UCSD-AML1 (cell line): ENCODE results near the gene IL17RB.

Source experiments
- DNase-seq: peaks from one replicate; lab custom pipeline; 2025; ENCODE audit not compliant: unreplicated experiment; lab: John Stamatoyannopoulos, UW

IL17RB gene

GRCh38 chr3:53811143-53811927, 35.0 kb upstream of the IL17RB start:
- no peak for DNase-seq

- no peak for DNase-seq
These were observed 33.9 kb upstream of the IL17RB start for GRCh38 chr3:53812434-53812833.

GRCh38 chr3:53813229-53813628, 33.1 kb upstream of the IL17RB start:
- no peak for DNase-seq

GRCh38 chr3:53813876-53814275, 32.5 kb upstream of the IL17RB start:
- no peak for DNase-seq

DNA sequence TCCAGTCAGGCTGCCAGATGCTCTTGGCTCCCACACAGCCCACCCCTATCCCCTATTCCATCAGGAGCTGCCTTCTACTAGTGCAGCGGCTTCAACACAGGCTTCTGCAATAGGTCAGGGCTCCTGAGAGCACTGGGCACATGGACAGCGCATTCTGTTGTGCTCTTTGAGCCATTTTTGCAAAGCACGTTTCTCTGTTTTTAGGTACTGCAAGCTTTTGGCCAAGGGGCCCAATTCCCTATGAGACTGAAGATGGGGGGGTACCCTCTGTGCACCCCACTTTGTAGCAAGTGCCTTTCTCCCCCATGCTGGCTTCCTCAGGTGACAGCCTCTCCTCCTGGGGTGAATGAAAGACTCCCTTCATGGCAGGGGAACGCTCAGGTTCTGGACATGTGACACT, 31.3 kb upstream of the IL17RB start:
- no peak for DNase-seq

- no peak for DNase-seq
These were observed 30.7 kb upstream of the IL17RB start for GRCh38 chr3:53815651-53816050.

GRCh38 chr3:53816425-53816824, 29.9 kb upstream of the IL17RB start:
- DNase-seq: no peak

- no peak for DNase-seq
These were observed 29.2 kb upstream of the IL17RB start for GRCh38 chr3:53817211-53817610.

GRCh38 chr3:53817809-53818208, 28.6 kb upstream of the IL17RB start:
- no peak for DNase-seq

- DNase-seq: no peak
These were observed 27.9 kb upstream of the IL17RB start for GRCh38 chr3:53818221-53819162.

DNA sequence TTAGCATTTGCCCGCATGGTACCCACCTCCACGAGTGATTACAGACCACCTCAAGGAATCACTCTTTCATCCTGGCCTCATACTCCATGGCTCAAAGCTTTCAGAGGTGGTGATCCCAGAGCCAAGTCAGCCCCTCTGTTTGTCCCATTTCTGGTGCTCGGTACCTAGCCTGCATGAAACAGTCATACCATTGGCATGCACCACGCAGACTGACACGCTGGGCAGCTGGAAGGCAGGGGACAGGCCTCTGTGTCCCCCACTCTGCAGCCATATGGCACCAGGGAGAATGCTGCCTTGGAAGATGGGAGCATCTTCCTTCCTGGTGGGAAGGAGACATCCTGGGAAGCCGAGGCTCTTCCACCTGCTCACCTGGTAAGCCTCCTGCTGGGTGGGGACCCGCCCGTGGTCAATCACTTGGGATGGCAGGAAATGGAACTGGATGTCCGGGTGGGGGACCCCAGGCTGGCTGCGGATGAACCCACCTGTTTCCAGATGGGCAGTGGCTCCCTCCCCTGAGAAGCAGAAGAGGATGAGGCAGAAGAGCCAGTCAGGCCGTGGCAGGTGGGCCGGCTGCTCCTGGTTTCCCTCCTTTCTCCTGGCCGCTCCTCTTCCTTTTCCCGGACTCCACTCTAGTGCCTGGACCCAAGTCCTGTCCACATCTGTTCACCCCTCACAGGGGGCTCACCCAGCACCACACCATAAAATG, 27.1 kb upstream of the IL17RB start:
- DNase-seq: no peak

DNA sequence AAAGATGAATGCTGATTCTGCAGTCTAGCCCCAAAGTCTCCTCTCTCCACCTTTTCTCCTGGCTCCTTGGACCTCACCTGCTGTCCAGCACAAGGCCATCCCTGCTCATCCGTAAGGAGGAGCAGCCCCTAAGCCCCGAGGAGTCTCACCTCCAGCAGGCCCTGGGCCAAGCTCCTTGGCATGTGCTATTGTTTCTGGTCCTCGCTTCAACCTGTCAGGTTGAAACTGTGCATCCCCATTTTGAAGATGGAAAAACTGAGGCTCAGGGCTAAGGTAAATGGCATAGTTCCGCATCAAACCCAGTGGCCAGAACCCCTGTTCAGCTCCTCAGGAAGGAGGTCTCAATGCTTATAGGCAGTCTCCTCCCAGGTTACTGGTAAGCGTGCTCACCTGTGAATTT, 26.3 kb upstream of the IL17RB start:
- no peak for DNase-seq

DNA sequence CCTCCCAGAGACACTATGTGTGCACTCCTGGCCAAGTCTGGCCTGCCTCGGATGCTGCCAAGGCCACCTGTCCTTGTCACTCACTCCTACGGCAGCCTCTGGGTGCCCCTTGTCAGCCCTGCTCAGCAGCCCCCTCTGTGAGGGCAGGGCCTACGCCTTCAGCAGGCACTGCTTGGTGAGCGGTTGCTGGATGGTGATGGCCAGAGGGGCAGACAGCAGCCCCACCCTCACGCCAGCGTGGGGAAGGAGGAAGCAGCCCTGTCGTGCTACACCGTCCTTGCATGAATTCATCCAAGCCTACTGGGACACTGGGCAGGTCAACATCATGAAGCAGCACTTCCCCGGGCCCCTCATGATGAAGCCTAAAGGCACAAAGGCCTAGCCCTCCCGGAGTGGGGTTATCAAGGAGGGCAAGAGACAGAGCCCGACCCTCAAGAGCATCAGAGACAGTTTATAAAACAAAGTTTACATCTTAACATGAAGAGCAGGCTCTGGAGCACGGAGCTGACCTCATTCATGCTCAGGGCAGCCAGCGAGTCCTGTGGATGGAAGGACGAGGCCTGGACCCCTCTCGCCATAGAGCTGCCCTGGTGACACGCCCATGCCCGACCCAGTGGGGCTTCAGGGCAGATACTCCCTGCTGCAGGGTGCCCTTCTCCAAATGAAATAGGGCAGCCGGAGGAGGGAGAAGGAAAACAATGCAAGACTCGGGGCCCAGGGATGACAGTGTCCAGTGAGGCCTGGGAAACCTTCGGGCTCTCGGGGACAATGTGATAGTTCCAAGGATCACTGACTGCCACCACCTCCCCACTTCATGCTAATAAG, 25.4 kb upstream of the IL17RB start:
- DNase-seq: no peak

DNA sequence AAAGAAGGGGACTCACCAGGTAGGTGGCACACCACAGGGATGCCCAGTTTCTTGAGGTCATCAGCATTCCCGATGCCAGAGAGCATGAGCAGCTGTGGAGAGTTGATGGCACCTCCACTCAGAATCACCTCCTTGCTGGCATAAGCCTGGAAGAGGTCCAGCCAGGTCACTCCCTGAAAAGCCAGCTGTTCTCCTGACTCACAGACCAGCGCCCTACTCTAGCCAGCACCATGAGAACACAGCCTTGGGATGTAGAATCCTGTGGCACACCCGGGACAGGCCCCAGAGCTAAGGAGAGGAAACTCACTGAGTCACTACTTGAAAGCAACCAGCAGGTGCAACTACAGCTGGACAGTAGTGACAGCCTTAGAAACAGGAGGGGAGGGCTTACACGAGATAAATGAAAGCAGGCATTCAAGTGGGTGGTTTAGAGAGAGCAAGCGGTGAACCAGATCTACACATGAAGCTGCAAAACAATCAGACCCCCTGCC, 24.7 kb upstream of the IL17RB start:
- no peak for DNase-seq

GRCh38 chr3:53822331-53822741, 24.0 kb upstream of the IL17RB start:
- DNase-seq: no peak

- no peak for DNase-seq
These were observed 23.1 kb upstream of the IL17RB start for GRCh38 chr3:53823026-53823955.

DNA sequence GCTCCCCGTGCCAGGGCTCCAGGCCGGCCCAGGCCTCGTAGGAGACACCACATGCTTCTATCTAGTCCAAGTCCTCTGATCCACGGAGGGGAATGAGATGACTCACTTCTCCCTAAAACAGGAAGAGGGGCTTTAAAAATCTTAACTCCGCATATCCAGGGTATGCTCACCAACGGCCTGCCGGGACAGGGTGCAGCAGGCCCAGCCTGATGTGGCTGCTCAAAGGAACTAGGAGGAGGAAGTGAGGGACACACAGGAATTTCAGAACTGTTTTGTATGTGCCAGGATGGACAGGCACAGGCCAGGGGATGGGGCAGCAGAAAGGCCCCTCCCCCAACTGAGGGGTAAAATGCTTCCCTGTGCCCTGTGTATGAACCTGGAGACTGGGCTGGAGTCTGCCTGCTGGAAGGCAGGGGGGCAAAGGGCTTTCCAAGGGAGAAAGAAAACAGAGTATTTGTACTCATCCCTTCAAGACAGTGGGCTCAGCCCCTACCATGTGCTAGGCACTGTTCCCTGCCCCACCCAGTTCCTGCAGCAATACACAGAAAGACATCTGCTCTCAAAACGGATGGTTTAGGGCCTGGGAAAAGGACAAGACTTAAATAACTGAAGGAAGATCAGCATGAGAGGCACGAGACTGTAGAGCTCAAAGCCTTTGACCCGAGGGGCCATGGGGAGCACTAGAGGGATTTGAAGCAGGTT, 22.3 kb upstream of the IL17RB start:
- no peak for DNase-seq

DNA sequence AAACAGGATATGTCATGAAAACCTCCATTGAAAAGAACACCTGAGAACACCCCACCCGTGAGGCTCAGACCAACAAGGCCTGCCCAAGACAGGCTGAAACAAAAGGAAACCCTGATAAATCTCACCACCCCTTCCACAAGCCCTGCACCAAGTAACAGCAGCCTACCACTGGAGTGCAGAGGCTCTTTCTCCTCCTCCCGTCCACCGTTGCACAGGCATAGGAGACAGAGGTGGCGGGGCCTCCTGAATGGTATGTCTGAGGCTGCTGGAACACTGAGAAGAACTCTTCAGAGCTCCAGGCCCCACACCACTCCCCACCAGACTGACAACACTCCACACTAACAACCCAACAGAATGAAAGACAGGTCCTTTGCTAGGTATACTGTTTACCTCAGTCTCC, 21.6 kb upstream of the IL17RB start:
- DNase-seq: no peak

DNA sequence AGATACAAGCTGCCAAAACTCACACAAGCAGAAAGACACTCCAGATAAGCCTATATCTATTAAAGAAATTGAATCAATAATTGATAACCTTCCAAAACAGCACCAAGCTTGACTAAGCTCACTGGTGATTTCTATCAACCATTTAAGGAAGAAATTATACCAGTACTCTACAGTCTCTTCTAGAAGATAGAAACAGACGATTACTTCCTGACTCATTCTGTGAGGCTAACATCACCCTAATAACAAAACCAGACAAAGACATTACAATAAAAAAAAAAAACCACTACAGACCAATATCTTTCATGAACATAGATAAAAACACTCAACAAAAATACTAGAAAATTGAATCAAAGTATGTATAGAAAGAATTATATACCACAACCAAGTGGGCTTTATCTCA, 20.3 kb upstream of the IL17RB start:
- DNase-seq: no peak
